NCI-H1417 treated with DMSO at 0.1 percent for 48 hours (cell line): ENCODE data around the gene GALNT2.

Experiments used
- DNase-seq: peaks from one replicate; lab custom pipeline; 2025; lab: John Stamatoyannopoulos, UW

The GALNT2 gene

DNA sequence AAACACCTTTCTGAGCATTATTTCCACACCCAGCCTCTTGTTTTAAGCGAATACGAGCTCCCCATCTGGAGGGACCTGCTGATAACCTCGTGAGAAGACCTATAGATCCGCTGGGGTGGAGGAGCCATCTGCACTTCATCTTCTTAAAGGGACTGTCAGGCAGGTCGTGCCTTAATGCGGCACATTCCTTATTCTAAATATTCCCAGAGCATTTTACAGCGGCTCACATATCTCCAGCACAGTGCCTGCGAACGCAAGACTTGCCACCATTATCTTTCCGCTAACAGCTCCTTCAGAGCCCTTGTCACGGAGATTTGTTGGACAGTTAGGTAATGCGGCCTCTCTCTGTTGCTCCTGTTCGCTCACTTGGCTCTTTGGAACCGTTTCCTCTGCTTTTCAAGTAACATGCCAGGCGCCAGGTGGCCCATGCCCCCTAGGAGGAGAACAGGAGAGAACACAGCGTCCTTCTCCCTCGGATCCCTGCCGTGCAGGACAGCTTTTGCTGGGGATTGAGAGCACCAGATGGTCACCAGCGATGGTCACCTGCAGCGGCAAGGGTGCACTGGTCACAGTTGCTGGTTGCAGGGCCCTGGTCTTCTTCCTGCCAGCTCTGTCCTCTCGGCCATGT is 196.6 kb downstream of the GALNT2 start:
- no peak for DNase-seq

DNA sequence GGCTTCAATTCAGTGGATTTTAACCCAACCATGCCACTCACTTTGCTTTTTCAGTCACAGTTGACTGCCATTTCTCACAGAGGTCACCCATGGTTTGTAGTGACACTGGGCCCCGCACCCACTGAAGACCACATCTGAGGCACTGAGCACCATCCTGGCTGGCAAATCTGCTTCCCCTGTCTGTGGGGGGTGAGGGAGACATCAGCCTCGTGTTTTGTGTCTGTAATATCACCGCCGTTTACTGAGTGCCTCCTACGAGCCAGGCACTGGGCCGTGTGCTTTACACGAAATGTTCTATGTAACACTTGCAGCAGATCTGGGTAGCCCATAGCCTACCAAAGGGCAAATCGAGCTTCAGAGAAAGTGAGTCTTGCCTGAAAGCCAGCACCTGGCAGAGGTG is 197.3 kb downstream of the GALNT2 start:
- DNase-seq: no peak

DNA sequence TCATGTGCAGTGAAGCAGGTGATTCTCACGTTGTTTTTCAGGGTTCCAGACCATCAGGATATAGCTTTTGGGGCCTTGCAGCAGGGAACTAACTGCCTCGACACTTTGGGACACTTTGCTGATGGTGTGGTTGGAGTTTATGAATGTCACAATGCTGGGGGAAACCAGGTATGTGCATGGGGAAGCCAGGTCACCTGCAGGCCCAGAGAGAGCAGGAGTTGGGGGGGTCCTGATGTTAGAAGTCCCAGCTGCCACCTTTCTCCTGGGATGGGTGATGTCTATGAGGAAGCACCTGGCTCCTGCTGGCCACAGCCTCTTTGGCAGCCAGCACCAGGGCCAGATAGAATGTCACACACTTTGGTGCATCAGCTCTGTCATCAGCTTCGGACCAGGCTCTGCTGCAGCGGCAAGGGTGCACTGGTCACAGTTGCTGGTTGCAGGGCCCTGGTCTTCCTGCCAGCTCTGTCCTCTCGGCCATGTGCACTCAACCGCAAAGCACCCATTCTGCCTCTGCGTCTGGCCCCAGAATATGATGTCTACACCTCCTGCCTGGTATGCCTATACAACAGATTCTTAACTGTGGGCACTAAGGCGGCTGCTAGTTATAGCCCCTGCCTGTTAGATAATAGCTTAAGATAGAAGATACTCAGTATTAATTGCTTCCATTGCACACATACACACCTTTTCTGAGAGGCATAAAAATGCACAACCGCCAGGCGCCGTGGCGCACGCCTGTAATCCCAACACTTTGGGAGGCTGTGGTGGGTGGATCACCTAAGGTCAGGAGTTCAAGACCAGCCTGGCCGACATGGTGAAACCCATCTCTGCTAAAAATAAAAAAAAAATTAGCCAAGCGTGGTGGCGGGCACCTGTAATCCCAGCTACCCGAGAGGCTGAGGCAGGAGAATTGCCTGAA is 198.4 kb downstream of the GALNT2 start:
- no peak for DNase-seq

DNA sequence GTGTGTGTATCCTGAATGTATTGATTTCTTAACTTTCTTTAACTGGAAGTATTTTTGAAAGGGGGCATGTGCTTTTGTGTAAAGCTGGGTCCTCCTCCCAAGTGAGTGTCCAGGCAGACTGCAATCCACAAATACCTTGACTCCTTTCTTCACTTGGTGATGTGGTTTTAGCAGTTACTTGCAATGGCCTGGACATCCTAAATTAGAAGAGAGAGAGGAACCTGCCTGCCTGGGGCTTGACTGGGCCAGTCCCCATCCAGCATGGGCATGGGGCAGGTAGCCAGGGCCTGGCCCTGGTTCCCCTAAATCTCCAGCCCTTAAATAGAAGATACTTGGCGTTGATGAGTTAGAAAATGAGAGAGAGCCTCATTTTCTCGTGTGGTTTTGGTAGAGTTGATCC is 199.4 kb downstream of the GALNT2 start:
- no peak for DNase-seq

DNA sequence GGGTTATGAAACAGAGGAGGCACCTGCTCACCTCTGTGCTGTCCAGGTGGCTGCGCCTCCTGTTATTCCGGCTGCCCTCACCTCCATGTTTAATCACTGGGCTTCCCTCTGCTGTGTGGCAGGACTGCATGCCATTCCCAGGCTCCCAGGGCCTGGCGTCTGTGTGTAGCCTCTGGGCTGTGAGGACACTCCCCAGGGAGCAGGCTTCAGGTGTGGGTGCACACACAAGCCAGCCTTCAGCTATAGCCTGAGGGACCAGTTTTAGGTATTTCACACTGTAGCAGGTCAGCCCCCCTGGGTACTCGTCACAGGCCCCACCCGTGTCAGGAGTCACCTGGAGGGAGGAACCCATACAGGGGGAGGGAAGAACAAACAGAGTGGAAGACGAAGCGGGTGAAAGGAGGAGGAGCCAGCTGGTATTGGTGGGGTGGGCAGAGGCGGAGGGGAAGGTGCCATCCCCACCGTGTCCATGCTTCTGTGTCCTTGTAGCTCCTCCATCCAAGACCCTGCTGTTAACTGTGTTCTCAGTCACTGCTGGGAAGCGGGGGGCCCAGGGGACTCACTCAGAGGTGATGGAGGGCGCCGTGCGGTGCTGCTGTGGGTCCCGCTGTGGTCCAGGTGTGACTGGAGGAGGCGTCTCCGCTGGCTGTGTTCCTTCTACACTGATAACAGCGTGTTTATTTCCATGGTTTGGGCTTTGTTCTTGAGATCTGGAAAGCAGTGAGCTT is 200.5 kb downstream of the GALNT2 start:
- peak; percentile 74 for DNase-seq

DNA sequence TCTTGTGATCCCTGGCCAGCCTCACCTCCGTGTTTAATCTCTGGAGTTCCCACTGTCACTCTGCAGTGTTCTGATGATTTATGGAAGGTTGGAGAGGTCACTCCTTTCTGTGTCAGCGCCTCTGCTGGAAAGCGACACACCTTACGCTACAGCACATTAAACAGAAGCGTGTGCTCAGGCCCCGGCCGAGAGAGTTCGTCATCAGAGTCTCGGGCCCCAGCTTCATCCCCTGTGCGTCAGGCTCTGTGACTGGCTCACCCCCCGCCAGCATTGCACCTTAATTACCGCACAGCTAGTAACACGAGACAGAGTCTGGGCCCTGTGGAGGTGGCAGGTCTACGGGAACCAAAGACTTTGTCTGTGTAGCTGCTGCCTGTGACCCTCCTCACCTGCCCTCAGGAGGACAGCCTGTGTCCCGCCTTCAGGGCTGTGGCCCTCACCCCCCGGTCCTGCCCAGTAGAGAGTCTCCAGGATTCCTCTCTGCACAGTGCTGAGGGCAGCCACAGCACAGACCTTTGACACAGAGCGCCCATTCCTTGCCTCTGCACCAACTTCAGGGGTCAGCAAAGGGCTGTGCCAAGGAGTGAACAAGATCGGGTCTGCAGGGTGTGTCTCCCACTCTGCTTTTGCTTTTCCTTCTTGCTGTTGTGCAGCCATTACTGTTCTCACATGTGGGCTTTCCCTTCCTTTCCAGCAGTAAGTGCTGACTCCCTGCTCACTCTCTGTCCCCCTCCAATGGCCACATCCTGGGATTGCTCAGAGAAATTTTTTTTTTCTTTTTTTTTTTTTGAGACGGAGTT is 201.5 kb downstream of the GALNT2 start:
- peak; percentile 14 for DNase-seq

DNA sequence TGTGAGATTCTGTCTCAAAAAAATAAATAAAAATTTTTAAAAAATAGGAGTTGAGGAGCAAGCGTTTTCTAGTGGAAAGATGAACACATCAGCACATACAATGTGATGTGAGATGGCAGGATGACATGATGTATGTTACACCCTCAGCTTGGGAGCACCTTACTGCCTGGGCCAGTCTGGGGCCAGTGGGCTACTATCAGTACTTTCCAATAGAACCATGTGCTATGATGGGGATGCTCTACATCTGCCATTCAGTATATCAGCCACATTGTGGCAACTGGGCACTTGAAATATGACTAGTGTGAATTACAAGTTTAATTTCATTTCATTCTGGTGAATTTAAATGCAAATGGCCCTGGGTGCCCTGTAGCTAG is 203.1 kb downstream of the GALNT2 start:
- DNase-seq: no peak

DNA sequence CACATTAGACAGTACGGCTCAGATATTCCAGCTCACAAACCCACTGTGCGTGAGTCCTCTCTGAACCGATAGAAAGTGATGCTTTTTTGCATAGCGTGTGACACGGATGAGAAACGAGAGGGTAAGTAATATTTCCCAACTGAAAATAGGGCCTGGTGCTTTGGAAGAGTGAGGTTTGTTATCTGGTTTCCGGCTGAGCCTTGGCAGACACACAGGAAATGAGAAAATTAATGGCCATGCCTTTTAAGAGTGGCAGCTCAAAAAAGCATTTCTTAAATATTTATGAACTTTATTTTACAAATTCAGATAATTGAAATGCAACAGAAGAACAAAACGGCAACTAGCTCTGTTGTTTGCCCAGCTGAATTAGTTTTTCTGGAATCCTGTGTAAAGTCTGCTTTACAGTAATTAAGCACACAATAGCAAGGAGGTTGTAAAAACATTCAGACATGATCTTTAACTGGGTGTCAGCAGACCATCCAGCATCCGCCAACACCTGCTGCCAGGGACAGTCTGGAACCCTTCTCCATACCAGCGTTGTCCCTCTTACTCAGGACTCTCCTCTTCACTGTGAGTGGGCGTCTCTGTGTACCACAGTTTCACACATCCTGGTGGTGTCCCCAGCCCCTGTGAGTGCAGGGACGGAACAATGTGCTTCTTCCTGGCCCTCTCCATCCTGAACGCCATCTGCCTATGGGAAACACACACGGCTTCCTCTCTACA is 203.7 kb downstream of the GALNT2 start:
- peak; percentile 35 for DNase-seq

DNA sequence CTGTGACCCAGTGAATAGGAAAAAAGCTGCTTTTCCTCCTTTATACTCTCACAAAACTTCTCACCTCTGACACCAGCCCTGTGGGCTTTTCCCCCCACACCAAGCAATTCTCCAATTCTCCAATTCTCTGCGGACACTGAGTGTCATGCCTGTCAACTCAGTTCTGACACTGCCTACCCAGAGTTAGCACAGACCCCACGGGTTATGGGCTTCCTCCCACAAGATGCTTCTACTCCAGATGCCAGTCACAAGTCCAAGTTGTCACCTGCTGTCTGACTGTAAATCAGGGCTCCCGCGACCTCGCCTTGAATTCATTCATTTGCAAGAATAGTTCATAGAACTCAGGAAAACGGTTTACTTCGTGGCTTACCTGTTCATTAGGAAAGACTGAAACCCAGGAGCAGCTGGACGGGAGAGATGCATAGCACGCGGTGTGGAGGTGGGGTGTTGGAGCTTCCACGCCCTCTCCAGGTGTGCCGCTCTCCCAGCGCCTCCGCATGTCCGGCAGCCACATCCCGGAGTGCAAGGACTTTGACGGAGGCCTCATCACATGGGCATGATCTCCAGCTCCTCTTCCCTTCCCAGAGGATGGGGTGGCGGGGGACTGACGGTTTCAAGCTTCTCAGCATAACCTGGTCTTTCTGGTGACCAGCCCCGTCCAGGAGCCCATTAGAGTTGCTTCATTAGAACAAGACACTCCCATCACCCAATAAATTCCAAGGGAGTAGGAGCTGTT is 204.4 kb downstream of the GALNT2 start:
- no peak for DNase-seq

DNA sequence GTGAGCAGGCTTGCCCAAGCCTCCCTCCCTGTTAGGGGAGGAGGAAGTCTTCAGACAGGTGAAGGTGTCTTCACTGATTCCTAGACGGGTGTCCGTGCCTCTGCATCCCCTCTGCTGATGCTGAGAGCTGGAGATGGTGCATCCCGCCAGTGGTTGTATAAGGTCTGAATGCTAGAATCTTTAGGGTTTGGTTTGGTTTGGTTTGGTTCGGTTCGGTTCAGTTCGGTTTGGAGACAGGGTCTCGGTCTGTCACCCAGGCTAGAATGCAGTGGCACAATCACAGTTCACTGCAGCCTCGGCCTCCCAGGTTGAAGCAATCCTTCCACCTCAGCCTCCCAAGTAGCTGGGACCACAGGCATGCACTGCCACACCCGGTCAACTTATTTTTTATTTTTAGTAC is 205.5 kb downstream of the GALNT2 start:
- DNase-seq: no peak

DNA sequence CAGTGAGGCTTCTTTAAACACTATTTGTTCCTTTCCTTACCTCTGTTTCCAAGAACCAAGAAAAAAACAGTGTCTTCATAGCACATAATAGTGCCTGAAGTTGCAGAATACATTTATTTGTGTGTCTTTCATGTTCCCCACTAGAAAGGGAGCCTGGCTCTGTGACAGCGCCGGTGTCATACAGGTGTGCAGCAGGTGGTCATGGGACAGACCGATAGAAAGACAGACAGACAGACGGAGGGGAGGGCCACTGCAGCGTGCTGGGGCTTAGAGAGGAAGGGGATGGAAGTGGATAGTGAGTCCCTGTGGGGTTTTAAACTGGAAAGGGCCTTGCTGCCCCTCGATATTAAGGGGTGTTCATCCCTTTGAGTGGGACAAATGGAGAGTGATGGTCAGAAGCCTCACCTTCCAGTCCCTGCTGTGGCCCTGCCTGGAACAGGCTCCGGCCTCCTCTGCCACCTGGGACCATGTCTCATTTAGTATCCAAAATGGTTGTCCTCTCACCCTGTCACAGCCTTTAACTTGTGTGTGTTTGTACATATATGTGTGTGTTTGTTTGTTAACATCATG is 206.2 kb downstream of the GALNT2 start:
- DNase-seq: no peak

DNA sequence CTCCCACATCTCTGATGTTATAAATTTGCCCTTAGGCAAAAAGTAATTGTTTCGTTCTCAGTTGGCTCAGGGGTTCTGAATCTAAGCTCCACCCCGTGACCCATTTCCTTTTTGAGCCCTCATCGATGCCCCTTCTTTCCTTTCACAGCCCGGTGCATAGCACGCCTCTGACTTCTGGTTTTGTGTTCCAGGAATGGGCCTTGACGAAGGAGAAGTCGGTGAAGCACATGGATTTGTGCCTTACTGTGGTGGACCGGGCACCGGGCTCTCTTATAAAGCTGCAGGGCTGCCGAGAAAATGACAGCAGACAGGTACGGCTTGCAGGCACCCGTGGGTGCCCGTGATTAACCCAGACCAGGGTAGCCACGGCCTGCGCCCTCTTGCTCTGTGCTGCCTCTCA is 207.2 kb downstream of the GALNT2 start:
- DNase-seq: no peak

DNA sequence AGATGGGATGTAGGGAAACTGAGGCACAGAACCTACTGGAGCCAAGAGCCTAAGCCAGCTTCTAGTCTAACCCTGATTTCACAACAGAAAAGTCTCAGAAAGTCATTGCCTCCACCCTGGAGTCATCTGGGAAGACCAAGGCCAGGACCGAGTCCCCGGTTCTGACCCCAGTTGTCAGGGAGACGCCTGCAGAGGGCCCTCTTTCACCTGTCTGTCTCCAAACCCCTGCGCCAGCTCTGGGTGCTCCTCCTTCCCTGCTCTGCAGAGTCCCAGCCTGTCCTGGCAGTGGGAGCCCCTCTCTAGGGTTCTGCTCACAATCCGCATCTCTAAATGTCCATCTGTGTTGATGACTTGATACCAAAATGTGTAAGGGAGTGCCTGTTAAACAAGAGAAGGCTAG is 209.4 kb downstream of the GALNT2 start:
- no peak for DNase-seq

DNA sequence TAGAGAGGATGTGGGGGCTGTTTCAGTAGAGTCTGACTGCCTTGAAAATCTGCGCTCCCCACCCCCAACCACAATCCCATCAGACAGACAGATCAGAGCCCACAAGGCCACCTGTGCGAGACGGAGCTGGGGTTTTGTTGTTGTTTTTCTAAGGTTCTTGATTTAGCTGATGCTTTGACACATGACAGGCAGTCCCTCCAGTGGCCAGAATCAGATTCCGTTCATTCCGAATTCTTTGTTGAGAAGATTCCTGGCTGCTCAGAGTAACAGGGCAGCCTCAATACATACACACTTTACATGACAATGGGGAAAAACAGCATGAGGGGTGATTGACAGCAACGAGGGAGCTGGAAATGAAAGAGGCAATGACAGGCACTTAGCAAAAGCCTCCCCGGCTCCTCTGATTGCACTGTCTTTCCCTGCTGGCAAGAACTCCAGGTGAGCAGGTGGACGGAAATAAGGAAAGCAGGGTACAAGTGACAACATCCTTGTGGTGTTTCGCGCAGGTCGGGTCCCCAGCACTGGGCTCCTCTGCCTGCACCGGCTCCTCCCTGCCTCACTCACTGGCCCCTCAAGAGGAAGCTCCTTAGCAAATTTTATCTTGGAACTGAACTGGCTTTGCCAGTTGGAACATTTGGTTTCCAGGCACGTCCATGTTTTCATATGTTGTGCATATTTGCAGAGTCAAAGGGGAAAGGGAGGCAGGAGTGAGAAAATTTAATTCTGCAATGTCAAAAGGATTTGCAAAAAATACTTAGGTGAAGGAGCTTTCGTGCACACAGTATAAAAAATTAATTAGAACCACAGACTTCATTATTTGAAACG is 210.4 kb downstream of the GALNT2 start:
- peak; percentile 32 for DNase-seq

DNA sequence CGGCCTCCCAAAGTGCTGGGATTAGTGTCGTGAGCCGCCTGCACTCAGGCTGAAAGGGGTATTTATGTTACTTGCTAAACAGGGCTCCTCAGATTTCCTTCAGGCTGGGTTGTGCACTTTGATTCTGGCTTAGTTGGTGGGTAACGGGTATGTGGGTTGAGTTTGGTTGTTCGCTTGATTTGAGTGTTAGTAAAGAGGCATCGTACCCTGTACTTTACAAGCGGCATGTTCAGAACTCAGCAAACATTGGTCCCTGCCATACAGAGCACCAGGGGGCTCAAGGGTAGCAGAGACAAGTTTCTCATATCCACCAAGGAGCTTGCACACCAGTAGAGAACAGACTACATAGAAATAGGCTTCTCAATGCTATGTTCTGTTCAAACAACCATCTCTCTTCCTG is 211.3 kb downstream of the GALNT2 start:
- no peak for DNase-seq

DNA sequence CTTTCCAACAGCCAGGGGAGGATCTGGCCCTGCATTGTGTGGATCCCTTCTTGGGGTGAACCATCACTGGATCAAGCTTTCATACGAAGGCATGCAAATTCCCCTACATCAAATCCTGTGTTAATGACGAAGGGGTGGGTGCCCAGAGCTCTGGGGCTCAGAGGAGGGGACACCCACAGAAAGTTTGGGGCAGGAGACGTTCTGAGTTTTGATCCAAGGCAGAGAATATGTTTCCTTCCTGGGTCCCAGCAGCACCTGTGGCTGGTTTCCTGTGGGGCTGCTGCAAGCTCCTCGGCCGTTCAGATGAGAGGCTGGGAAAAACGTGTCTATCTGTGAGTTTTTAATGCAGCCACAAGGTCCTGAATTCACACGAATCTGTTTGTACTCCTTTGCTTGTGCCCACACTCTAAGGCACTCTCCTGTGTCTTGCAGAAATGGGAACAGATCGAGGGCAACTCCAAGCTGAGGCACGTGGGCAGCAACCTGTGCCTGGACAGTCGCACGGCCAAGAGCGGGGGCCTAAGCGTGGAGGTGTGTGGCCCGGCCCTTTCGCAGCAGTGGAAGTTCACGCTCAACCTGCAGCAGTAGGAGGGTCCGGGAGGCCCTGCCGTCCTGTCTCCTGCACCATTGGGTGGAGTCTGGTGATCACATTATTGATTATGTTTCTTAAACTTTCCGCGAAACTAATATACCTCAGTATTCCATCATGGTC is 212.0 kb downstream of the GALNT2 start:
- DNase-seq: no peak

DNA sequence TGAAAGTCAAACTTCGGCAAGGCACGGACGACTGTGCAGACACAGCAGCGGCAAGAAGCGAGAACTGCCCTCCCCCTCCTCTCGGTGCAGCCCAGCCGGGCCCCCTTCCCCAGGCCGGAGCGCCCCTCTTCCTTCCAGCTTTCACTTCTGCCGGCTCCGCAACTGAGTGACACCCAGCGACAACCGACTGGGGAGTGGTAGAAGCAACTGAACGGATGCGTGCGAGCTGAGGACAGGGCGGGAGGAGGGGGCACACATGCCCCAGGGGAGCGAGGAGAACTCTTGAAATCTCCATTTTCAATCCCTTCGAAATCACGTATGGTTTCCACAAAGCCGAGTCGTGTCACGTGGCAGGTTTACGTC is 212.5 kb downstream of the GALNT2 start:
- no peak for DNase-seq

DNA sequence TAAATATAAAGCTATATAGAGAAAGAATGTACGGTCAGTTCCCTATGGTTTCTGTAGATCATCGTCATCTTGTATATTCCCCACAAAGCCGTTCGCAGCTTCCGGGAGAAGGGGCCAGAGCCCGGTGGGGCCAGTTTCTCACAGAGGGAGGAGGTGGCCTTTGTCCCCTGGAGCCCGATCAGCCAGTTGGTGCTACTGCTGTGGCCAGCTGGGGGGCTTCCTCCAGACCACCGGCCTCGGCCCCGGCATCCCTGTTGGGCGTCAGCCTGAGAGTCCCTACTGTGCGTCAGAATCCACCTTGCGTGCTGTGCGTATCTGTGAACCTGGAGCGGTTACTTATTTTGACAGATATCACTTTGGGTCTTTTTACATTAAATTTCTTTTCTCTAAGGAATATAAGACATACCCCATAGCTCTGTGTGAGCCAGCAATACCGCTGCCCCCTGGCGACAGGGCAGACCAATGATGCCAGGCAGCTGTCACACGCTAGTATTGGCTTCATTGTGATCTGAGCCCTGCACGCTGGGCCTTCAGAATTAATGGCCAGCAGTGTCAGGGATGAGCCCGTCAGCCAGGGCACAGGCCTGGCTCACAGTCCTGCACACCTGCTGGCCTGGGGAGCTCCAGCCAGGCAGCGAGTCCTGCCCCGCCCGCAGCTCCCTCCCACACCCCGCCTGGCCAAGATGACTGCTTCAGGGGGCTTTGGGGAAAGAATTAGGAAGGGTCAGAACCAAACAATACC is 213.2 kb downstream of the GALNT2 start:
- DNase-seq: no peak
